Globus pallidus (tissue), 1 donor: Measurements from ENCODE around the gene SV2A.
"Not testable (repeated sequence)": the region's sequence is repeated elsewhere in the genome, so short reads cannot be mapped to it uniquely, and the experiment has no call there.

Experiments
- DNase-seq: peaks from one replicate; pipeline ENCODE4 v3.0.0-alpha.2; 2015; ENCODE audit warnings: low spot score

SV2A gene, protein sequence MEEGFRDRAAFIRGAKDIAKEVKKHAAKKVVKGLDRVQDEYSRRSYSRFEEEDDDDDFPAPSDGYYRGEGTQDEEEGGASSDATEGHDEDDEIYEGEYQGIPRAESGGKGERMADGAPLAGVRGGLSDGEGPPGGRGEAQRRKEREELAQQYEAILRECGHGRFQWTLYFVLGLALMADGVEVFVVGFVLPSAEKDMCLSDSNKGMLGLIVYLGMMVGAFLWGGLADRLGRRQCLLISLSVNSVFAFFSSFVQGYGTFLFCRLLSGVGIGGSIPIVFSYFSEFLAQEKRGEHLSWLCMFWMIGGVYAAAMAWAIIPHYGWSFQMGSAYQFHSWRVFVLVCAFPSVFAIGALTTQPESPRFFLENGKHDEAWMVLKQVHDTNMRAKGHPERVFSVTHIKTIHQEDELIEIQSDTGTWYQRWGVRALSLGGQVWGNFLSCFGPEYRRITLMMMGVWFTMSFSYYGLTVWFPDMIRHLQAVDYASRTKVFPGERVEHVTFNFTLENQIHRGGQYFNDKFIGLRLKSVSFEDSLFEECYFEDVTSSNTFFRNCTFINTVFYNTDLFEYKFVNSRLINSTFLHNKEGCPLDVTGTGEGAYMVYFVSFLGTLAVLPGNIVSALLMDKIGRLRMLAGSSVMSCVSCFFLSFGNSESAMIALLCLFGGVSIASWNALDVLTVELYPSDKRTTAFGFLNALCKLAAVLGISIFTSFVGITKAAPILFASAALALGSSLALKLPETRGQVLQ

DNA sequence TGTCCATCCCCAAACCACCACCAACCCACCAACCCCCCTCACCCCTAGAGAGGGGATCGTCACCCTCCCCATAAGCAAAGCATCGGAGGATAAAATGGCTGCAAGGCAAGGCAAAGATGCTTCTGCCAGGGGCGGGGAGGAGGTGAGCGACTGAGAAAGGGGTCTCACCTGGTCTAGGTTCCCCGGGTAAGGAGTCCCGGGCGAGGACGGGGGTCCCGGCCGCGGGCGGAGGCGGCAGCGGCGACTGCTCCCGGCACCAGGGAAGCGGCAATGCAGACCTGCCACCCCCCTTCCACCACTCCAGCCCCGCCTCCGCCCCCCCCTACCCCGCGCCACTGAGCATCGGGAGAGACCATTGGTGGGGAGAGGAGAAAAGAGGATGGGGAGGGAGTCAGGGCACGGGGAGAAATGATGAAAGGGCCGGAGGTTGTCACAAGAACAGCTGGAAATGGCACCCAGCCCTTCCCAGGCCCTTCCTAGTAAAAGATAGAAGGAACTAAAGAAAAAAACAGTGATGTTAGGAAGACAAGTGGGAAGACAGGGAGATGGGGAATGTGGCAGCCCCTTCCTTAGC lies at the start of gene SV2A:
Gene SV2A (minus strand): TSS at position 274 of the 574 bp plus-strand sequence. CDS start 4,004 bp downstream, outside the sequence.
- DNase-seq, result peak; percentile 73

DNA sequence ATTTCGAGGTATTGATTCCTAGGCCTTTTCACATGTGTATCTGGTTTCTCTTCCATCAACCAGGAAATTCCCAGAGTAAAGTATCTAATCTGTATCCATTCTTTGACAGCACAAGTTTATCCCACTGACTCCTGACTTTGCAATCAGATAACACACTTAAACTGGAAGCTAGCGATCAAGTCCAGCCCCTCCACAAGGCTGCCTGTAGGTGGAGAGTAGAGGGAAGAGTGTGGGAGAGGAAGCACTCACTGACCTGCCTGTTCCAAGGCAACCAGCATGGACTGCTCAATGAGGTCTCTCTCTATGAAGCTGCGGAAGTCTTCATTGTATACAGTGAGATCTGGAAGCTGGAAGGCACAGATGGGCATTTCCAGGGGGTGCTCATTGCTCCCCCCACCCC lies 49.4 kb upstream of the SV2A start:
- no peak for DNase-seq

DNA sequence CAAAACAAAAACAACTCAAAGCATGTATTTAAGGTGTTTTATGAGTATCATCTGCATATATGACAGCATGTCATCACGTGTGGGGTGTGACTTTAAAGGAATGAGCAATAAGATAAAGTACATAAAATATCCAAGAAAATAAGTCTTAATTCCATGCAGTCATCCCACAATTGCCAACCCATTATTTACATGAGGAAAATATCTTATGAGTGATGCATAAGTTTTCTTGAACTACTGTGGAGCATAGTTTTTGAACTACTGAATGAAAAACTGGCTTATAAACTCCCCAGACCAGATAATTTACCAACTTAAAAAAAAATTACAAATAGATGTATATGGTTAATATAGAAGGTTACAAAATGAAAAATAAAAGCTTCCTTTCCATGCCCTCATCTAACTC lies 48.8 kb upstream of the SV2A start:
- DNase-seq, result no peak

DNA sequence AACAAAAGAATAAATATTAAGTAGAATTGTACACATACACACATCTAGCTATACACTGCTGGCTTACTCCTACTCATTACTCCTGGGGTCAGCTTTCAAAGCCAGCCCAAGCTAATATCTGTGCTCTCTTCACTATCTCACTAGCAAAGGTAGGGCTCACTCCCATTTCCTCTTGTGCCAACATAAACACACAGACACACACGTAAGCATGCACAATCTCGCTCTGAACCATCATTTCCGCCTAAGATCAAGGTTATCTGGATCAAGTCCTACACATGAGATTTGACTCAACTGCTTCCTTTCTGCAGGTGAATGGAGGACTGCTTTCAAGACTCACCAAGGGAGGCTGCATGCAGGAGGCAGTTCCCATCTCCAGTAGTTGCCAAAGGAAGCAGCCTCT lies 47.8 kb upstream of the SV2A start:
- no peak for DNase-seq

DNA sequence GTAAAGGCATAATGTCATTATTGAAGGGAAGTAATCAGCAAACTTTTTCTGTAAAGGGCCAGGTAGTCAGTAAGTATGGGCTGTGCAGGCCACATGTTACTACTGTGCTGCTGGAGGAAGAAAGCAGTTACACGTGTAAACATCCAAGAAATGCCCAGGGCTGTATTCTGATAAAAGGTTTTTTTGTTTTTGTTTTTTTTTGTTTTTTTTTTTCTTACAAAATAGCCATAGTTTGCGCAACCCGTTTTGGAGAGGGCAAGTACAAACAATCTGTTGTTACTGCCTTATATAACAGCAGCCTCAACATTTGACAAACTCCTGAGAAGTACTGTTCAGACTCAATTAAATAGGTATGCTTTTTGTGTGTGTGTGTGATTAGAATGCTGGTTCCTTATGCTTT lies 45.7 kb upstream of the SV2A start:
- peak; percentile 23 for DNase-seq

DNA sequence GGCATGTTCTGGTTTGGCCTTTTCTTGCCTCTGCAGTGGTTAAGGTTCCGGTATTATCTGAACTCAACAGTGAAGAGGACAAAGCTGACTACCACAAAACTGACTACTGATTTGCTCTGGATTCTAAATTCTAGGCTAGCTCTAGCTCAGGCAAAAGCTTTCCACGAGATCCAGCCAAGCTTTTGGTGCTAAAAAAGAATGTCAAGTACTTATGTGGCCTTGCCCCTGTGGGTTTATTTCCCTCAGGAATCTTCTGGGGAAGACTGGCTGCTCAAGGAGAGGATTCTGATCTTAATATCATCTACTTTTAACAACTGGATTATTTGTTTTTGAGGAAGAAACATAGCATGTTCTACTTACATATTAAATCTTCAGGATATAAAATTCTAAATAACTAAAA lies 45.1 kb upstream of the SV2A start:
- peak; percentile 21 for DNase-seq

DNA sequence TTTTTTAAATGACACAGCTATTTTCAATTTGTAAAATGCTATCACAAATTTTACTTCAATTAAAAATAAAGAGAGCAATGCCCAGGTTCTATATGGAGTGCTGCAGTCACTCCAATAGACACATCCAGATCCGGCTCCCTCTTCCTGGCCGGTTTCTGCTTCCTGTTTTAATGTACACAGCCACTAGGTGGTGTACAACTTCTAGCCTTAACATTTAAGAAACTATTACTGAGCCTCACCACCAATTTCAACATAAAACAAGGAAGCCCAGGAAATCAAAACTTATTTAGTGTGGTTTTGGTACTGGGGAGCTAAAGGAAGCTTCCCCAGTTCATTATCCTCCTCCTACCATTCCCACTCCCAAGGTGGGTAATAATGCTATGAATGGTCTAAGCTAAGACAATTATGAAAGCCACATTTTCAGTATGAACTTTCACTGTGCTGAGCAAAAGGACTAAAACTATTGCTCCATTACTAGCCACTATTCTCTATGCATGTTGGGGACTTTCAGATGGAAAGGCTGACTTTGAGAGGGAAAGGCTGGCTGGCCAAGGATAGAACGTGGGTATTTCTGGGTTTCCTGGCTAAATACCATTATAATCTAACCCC lies 44.5 kb upstream of the SV2A start:
- DNase-seq, result peak; percentile 88

DNA sequence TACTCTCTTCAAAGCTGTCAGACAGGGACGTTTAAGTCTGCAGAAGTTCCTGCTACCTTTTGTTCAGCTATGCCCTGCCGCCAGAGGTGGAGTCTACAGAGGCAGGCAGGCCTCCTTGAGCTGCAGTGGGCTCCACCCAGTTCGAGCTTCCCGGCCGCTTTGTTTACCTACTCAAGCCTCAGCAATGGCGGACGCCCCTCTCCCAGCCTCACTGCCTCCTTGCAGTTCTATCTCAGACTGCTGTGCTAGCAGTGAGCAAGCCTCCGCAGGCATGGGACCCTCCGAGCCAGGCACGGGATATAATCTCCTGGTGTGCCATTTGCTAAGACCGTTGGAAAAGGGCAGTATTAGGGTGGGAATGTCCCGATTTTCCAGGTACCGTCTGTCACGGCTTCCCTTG lies 39.9 kb upstream of the SV2A start:
- not testable (repeated sequence) for DNase-seq

DNA sequence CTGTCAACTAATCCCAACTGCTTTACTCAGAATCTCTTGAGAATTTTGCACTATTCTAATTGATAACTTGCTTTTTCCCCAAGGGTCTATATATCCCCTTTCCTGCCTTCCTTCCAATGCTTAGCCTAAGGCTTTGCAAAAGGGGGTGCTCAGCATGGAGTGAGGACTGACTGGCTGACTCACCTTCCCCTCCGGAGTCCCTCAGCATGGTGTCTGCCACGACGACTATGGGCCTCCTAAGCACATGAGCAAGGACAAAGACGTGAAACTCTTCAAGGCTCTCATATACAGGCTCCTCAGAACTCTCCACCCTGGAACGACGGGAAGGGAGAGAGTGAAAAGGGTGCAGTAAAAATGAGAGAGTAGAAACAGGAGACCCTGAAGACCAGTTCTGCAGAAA lies 32.3 kb upstream of the SV2A start:
- no peak for DNase-seq

DNA sequence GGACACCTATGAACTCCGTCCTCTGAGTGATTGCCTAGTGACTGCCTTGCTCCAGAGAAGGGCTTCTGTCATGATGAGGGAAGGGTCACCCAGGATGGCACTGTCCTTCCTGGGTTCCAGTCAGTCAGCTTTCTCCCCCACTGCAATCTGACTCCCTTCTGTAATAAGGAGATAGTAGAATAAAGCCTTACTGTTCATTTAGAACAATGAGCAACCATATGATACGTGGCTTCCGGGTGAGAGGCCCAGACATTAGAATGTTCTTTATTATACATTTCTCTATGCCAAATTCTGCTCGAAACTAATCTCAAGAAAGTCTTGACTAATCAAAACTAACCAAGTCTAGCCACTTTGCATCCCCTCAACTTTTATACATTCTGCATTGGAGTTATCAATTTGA lies 27.6 kb upstream of the SV2A start:
- DNase-seq, result peak; percentile 62

DNA sequence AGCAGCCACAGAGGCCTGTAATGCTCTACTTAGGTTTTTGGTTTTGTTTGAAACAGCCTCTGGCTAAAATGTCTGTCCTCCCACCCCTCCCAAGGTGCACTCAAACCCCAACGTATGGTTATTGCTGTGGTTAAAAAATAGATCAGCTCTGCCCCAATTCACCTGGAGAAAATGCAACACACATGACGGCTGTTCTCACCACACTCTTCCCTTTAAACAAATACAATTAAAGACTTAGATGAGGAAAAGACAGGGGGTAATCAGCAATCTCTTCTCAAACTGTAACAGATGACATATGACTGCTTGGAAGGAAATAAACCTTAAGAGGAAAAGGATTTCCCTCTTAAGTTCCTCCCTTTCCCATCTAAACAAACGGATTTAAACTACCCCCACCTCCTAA lies 25.2 kb upstream of the SV2A start:
- no peak for DNase-seq

DNA sequence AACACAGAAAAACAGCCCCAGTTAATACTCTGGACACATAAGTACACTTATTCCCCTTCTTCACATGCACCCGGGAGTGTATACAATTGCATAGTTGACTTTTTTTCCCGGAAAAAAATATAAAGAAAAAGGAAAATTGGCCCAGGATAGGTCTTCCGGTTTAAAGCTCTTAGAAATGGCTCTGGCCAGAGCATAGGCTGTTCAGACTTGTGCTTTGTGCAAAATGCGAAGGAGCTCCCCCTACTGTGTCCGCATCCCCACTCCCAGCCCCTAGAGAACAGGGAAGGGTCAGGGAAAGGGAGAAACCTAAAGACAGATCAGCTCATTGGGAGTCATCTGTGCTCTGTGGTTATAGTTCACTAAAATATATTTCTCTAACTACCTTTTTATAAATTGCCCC lies 24.6 kb upstream of the SV2A start:
- DNase-seq, result no peak

DNA sequence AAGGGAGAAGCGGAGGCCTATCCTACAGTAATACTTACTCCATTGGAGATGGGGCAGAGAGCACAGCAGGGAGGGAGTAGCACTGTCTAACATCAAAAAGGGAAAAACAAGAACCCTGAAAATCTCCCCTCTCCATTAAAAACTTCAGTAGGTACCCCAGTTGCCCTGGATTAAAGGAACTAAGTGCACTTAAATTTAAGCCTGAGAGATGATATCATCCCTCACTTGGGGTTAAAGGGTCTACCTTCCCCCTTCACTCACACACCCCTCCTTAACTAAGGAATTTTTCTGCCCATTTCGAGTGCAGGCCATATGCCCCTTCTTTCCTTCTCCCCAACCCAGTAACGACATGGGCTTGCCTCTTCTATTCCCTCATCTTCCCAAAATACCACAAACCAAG lies 22.8 kb upstream of the SV2A start:
- DNase-seq, result no peak

DNA sequence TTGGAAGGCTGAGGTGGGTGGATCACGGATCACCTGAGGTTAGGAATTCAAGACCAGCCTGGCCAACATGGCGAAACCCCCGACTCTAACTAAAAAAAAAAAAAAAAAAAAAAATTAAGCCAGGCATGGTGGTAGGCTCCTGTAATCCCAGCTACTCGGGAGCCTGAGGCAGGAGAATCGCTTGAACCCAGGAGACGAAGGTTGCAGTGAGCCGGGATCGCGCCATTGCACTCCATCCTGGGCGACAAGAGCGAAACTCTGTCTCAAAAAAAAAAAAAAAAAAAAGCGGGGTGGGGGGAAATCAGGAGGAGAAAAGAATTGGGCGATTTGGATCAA lies 21.0 kb upstream of the SV2A start:
- DNase-seq, result not testable (repeated sequence)

DNA sequence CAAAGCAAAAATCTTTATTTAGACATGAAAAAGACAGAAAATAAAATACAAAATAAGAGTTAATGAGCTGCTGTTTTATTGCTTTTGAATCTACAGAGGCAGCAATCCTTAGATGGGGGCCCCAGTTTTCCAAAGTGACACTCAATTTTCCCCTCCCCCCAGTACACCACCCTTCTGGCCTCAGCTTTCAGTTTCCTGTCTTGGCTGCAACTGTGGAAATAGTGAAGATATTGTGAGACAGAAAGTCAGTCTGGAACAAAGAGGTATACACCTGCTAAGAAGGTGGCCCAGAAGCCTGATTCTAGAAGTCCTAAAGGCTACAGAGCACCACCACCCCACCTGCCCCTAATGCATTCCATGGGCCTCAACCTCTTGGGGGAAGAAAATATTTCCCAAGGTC lies 20.1 kb upstream of the SV2A start:
- DNase-seq, result no peak

DNA sequence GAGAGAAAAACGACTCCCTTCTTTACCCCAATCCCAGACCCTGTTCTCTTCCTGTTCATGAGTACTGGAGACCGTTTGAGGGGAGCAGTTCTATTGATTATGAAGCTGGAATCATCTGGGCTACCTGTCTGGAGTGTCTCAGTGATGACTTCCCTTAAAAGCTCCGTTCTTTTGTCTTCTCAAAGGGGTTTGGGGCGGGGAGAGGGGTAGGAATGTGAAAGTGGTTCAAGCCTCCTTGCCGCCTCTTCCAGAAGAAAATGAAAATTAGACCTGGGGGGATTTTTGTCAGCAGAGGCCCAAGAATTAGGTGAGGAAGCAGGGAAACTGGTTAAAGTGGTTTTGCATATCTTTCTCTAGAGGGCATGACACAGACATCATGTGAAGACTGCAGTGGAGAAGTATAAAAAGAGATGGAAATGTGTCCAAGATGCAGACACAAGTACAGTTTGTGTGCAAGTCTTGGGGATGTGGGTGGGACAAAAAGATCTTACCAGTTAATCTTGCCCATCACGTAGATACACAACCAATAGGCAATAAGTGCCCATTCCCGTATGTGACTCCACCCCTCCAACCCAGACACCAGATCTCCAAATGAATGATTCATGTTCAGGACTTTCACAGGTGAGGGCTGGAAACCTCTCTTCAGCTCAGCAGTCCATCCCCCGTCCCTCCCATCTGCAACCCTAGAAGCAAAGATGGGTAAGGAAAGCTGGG lies 19.5 kb upstream of the SV2A start:
- DNase-seq, result no peak

DNA sequence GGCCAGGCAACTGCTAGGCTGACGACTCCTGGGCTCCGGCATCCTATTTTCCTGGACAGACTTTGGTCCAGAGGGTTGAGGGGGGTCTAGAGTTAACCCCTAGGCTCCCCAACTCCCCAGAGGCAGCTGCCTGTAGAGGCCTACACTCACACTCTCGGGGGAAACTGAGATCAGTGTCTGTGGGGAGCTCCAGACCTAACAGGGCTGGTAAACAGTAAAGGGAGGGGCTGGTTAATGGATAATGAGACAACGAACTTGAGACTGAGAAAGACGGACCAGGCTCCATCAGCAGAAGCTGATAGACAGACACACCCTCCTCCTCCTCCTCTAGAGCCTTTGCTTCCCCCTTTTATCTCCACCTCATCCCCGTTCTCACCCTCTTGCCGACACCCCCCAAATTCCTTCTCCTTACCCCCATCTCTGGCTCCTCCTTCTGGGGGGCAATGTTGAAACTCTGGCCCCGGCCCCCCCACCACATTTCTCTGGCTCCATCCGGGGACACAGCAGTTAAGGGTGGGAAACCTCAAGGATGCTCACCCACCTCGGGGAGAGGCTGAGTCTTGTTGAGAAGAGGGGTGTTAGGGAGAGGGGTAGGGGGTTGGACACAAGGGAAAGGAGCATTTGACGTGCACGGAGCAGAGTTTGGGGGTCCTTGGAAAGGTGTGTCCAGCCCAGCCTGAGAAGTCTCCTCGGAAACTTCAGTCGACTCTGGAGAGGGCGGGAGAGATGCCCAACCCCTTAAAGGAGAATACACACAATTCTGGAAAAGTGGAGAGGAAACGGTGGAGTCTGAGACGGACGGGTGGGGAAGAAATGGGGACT lies 18.7 kb upstream of the SV2A start, which contains the start of gene MTMR11:
Gene MTMR11 (minus strand): TSS at position 710 of the 822 bp plus-strand sequence. CDS start 232 bp downstream, at position 478.
- DNase-seq, result no peak

DNA sequence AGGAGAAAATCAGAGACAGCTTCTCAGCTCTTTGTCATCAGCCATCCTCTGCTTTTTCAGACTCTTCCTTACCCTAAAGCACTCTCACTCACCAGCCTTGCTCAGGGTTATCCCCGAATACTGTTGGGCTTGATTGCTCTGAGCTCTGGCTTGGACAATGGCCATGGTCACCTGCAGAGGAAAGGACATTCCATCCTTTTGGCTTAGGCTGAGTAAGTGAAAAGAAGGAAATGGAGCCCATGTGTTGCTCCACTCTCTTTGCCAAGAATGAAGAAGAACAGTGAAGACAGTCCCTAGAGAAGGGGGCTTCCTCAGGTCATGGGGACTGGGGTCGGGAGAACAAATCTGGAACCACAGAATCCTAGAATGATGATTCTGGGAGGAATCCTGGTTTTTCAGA lies 16.7 kb upstream of the SV2A start:
- DNase-seq, result no peak

DNA sequence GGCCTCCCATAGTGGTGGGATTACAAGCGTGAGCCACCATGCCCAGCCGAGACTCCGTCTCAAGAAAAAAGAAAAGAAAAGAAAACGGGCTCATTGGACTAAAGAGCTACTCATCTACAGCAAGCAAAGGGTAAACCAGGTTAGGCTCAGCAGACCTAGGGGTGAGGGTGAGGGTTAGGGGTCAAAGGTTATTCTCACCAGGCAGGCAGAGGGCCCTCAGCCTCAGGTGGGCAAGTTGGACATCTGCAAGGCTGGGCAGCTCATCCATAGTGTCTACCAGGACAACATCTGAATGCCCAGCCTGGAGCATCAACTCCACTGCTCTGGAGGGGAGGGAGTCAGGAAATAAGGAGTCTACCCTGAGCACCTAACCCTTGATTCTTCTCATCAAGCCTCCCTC lies 15.6 kb upstream of the SV2A start:
- DNase-seq, result no peak

DNA sequence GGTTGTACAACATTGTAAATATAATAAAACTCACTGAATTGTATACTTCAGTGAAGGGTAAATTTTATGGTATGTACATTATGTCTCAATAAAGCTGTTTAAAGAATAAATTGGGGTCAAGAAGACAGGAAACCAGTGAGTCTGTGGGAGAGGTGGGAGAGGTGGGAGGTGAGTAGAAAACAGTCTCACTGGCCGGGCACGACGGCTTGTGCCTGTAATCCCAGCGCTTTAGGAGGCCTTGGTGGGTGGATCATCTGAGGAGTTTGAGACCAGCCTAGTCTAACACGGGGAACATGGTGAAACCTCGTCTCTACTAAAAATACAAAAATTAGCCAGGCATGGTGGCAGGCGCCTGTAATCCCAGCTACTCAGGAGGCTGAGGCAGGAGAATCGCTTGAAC lies 14.8 kb upstream of the SV2A start:
- no peak for DNase-seq

DNA sequence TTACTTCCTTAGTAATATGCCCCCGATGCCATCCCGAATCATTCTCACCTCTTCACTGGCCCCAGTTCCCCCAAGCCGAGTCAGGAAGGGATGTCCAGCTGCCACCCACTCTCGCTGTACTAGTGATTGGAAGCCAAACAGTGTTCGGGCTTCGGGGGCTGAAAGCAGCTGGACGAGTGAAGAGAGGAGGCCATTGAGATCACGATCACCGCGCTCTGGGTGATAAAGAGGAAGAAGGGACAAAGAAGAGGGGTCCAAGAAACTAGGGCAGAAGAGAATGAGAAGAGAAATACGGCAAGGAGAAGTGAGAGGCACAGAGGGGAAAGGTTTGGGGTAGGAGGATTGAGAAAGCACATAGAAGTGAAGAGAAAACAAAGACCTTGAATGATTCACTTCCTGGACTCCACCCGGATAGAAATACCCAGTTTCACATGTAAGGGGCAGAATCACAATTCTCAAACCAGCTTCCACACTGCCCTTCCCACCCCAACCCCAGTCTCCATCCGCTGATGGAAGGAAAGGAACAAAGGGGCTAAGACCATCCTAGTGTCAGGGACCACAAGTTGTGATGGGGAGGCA lies 13.7 kb upstream of the SV2A start:
- DNase-seq, result no peak
